ENCODE data around the gene ADCY5. TPM values are rescaled to one million over a fixed set of nuclear protein-coding genes. Genes with fewer than 3 reads are reported as not detected.

Gene ADCY5
- total and polyA plus RNA-seq, 2 donors from 2014 or later, result 7.1 to 33.6 TPM

GRCh38 chr3:123301331-123302184 lies 147.3 kb downstream of the ADCY5 start:
- Histone ChIP-seq H3K4me3 (ENCODE audit: low read length in 3 of 3) (no peak overlapping the region), H3K27me3 (ENCODE audit: control insufficient read depth, insufficient read depth, low read length) (no peaks in the 10 kb centered on the region), H3K9ac (ENCODE audit: low read length in 3 of 3) (no peak overlapping the region), H3K9me3 (ENCODE audit: control insufficient read depth in 2 of 3, insufficient read depth in 1 of 3, low read length in 3 of 3) (no peaks in the 10 kb centered on the region), H3K36me3 (ENCODE audit: control insufficient read depth in 2 of 3, insufficient read depth in 3 of 3, low read length in 3 of 3) (peaks cover 0 to 7% (median 3%) of the 10 kb centered on the region in 3 donors), H3K27ac (ENCODE audit: low read depth in 2 of 2, low read length in 2 of 2) (no peak overlapping the region), H3K4me1 (ENCODE audit: control insufficient read depth in 2 of 3, insufficient read depth in 2 of 3, low read depth in 1 of 3, low read length in 3 of 3) (no peaks in the 10 kb centered on the region)
- DNase-seq, result peak in 1 of 5 donors; percentile 62
- intact Hi-C loops (cut with DNase I), result no loop called here
- no peak for TF ChIP-seq CTCF (IDR thresholded peaks at IDR 0.05; ENCODE audit: borderline replicate concordance, extremely low read depth, insufficient read depth)
- FAIRE-seq, result no peak

- peaks cover 0 to 7% (median 3%) of the 10 kb centered on the region in 3 donors for H3K36me3 ChIP-seq (ENCODE audit: control insufficient read depth in 2 of 3, insufficient read depth in 3 of 3, low read length in 3 of 3)
- no peak overlapping the region for H3K4me3 ChIP-seq (ENCODE audit: low read length in 3 of 3)
- no peaks in the 10 kb centered on the region for H3K4me1 ChIP-seq (ENCODE audit: control insufficient read depth in 2 of 3, insufficient read depth in 2 of 3, low read depth in 1 of 3, low read length in 3 of 3)
- H3K9ac ChIP-seq (ENCODE audit: low read length in 3 of 3), result no peak overlapping the region
- no peak for DNase-seq
- FAIRE-seq, result no peak
- intact Hi-C loops (cut with DNase I), result no loop called here
- no peaks in the 10 kb centered on the region for H3K9me3 ChIP-seq (ENCODE audit: control insufficient read depth in 2 of 3, insufficient read depth in 1 of 3, low read length in 3 of 3)
- H3K27ac ChIP-seq (ENCODE audit: low read depth in 2 of 2, low read length in 2 of 2), result no peak overlapping the region
- H3K27me3 ChIP-seq (ENCODE audit: control insufficient read depth, insufficient read depth, low read length), result no peaks in the 10 kb centered on the region
- no peak for TF ChIP-seq CTCF (IDR thresholded peaks at IDR 0.05; ENCODE audit: borderline replicate concordance, extremely low read depth, insufficient read depth)
These were observed 148.3 kb downstream of the ADCY5 start for GRCh38 chr3:123300583-123300982.

- Histone ChIP-seq H3K4me3 (ENCODE audit: low read length in 3 of 3) (no peak overlapping the region), H3K27ac (ENCODE audit: low read depth in 2 of 2, low read length in 2 of 2) (no peak overlapping the region), H3K4me1 (ENCODE audit: control insufficient read depth in 2 of 3, insufficient read depth in 2 of 3, low read depth in 1 of 3, low read length in 3 of 3) (no peaks in the 10 kb centered on the region), H3K9me3 (ENCODE audit: control insufficient read depth in 2 of 3, insufficient read depth in 1 of 3, low read length in 3 of 3) (no peaks in the 10 kb centered on the region), H3K9ac (ENCODE audit: low read length in 3 of 3) (no peak overlapping the region), H3K36me3 (ENCODE audit: control insufficient read depth in 2 of 3, insufficient read depth in 3 of 3, low read length in 3 of 3) (peaks cover 0 to 7% (median 3%) of the 10 kb centered on the region in 3 donors), H3K27me3 (ENCODE audit: control insufficient read depth, insufficient read depth, low read length) (no peaks in the 10 kb centered on the region)
- peak in 1 of 5 donors; percentile 68 for DNase-seq
- no peak for TF ChIP-seq CTCF (IDR thresholded peaks at IDR 0.05; ENCODE audit: borderline replicate concordance, extremely low read depth, insufficient read depth)
- no peak for FAIRE-seq
- intact Hi-C loops (cut with DNase I), result no loop called here
These were observed 148.8 kb downstream of the ADCY5 start for GRCh38 chr3:123300056-123300455.
